H9 (cell line): ENCODE data around the gene PPP1CA. TPM values are rescaled to one million over a fixed set of nuclear protein-coding genes. Genes with fewer than 3 reads are reported as not detected.

Source experiments
- DNase-seq: peaks from one replicate; pipeline ENCODE4 v3.0.0-alpha.2; 2017
- H2AFZ ChIP-seq: one replicate; pipeline ENCODE4 v1.6.1; 2013; ENCODE audit warnings: mild to moderate bottlenecking, low read length, control low read depth, moderate library complexity
- H2AK5ac ChIP-seq: 2 replicates; pipeline ENCODE4 v1.6.1; 2013; ENCODE audit warnings: low read length, control low read depth, mixed read lengths; ENCODE audit not compliant: insufficient read length
- H2BK120ac ChIP-seq: one replicate; pipeline ENCODE4 v1.6.1; 2013; ENCODE audit warnings: low read depth, mild to moderate bottlenecking, low read length, control low read depth, inconsistent platforms; ENCODE audit not compliant: poor library complexity, severe bottlenecking
- H2BK12ac ChIP-seq: 2 replicates; pipeline ENCODE4 v1.6.1; 2013; ENCODE audit warnings: low read length, control low read depth, mixed read lengths, low read depth; ENCODE audit not compliant: insufficient read length
- H2BK15ac ChIP-seq: 2 replicates; pipeline ENCODE4 v1.6.1; 2013; ENCODE audit warnings: low read depth, low read length, control low read depth
- H2BK20ac ChIP-seq: one replicate; pipeline ENCODE4 v1.6.1; 2013; ENCODE audit warnings: low read depth, mild to moderate bottlenecking, low read length, control low read depth, inconsistent platforms; ENCODE audit not compliant: poor library complexity, severe bottlenecking
- H2BK5ac ChIP-seq: 2 replicates; pipeline ENCODE4 v1.6.1; 2013; ENCODE audit warnings: low read length, control low read depth, mixed read lengths; ENCODE audit not compliant: insufficient read length
- H3K14ac ChIP-seq: 2 replicates; pipeline ENCODE4 v1.6.1; 2013; ENCODE audit warnings: low read length, control low read depth; ENCODE audit not compliant: insufficient read depth
- H3K18ac ChIP-seq: 2 replicates; pipeline ENCODE4 v1.6.1; 2013; ENCODE audit warnings: low read depth, mild to moderate bottlenecking, mixed read lengths, low read length, control low read depth; ENCODE audit not compliant: insufficient read length
- H3K23ac ChIP-seq: 2 replicates; pipeline ENCODE4 v1.6.1; 2013; ENCODE audit warnings: low read length, control low read depth, mixed read lengths, low read depth; ENCODE audit not compliant: insufficient read length
- H3K23me2 ChIP-seq: 2 replicates; pipeline ENCODE4 v1.6.1; 2013; ENCODE audit warnings: low read depth, mild to moderate bottlenecking, mixed read lengths, low read length, control low read depth; ENCODE audit not compliant: insufficient read length, poor library complexity, severe bottlenecking
- H3K27ac ChIP-seq: 2 replicates; pipeline ENCODE4 v1.5.1; 2013; ENCODE audit warnings: low read length, control low read depth, mixed read lengths, low read depth; ENCODE audit not compliant: insufficient read length
- H3K27me3 ChIP-seq: 2 replicates; pipeline ENCODE4 v1.6.1; 2013; ENCODE audit warnings: low read length, control low read depth, inconsistent platforms; ENCODE audit not compliant: insufficient read depth
- H3K4ac ChIP-seq: 2 replicates; pipeline ENCODE4 v1.6.1; 2013; ENCODE audit warnings: low read depth, mild to moderate bottlenecking, control low read depth, inconsistent platforms, low read length, moderate library complexity
- H3K4me1 ChIP-seq: 2 replicates; pipeline ENCODE4 v1.6.1; 2013; ENCODE audit warnings: low read length, control low read depth, inconsistent platforms; ENCODE audit not compliant: insufficient read depth
- H3K4me2 ChIP-seq: 2 replicates; pipeline ENCODE4 v1.6.1; 2013; ENCODE audit warnings: low read length, control low read depth, mixed read lengths; ENCODE audit not compliant: insufficient read length, insufficient read depth
- H3K56ac ChIP-seq: 2 replicates; pipeline ENCODE4 v1.6.1; 2013; ENCODE audit warnings: low read depth, mild to moderate bottlenecking, mixed read lengths, low read length, control low read depth; ENCODE audit not compliant: insufficient read length
- H3K79me1 ChIP-seq: 2 replicates; pipeline ENCODE4 v1.6.1; 2013; ENCODE audit warnings: low read depth, mild to moderate bottlenecking, moderate library complexity, low read length, control low read depth, inconsistent platforms; ENCODE audit not compliant: insufficient read depth, poor library complexity, severe bottlenecking
- H3K79me2 ChIP-seq: 2 replicates; pipeline ENCODE4 v1.6.1; 2013; ENCODE audit warnings: low read length, control low read depth, inconsistent platforms; ENCODE audit not compliant: insufficient read depth
- H3K9ac ChIP-seq: 2 replicates; pipeline ENCODE4 v1.6.1; 2013; ENCODE audit warnings: low read length, control low read depth, mixed read lengths; ENCODE audit not compliant: insufficient read length; ENCODE audit errors: extremely low read depth
- H3K9me3 ChIP-seq: one replicate; pipeline ENCODE4 v1.6.1; 2013; ENCODE audit warnings: low read depth, low read length, inconsistent platforms; ENCODE audit not compliant: control insufficient read depth
- H3T11ph ChIP-seq: one replicate; pipeline ENCODE4 v1.6.1; 2013; ENCODE audit warnings: mild to moderate bottlenecking, low read length, control low read depth, inconsistent platforms
- H4K20me1 ChIP-seq: one replicate; pipeline ENCODE4 v1.6.1; 2013; ENCODE audit not compliant: control insufficient read depth, insufficient read length, insufficient read depth
- H4K5ac ChIP-seq: 2 replicates; pipeline ENCODE4 v1.6.1; 2013; ENCODE audit warnings: low read depth, mild to moderate bottlenecking, mixed read lengths, low read length, control low read depth; ENCODE audit not compliant: insufficient read length
- H4K8ac ChIP-seq: replicated peaks from 2 replicates; pipeline ENCODE4 v1.6.1; 2013; ENCODE audit warnings: low read length, control low read depth, mixed read lengths, low read depth; ENCODE audit not compliant: insufficient read length
- H4K91ac ChIP-seq: 2 replicates; pipeline ENCODE4 v1.6.1; 2013; ENCODE audit warnings: low read depth, mild to moderate bottlenecking, moderate library complexity, mixed read lengths, low read length, control low read depth; ENCODE audit not compliant: insufficient read length
- H3K27ac Mint-ChIP-seq, 3 experiments: 2 replicates in 2 of 3; 3 replicates in 1 of 3; pipeline ENCODE4 v1.8.0; 2020 to 2021; ENCODE audit warnings: mixed read lengths in 3 of 3, mild to moderate bottlenecking in 1 of 3, moderate library complexity in 1 of 3
- H3K27me3 Mint-ChIP-seq: 2 replicates; pipeline ENCODE4 v1.8.0; 2021; ENCODE audit warnings: low read depth, mild to moderate bottlenecking, moderate library complexity, mixed read lengths
- H3K36me3 Mint-ChIP-seq, 3 experiments: 2 replicates in 2 of 3; 3 replicates in 1 of 3; pipeline ENCODE4 v1.8.0; 2020 to 2021; ENCODE audit warnings: low read depth in 3 of 3, mixed read lengths in 3 of 3; ENCODE audit not compliant: insufficient read depth in 1 of 3
- H3K4me1 Mint-ChIP-seq, 2 experiments: 2 replicates each; pipeline ENCODE4 v1.8.0; 2020; ENCODE audit warnings: mixed read lengths in 2 of 2
- H3K4me3 Mint-ChIP-seq, 2 experiments: 2 replicates in 1 of 2; 3 replicates in 1 of 2; pipeline ENCODE4 v1.8.0; 2020 to 2021; ENCODE audit warnings: mild to moderate bottlenecking in 2 of 2, mixed read lengths in 2 of 2, moderate library complexity in 1 of 2
- H3K9me3 Mint-ChIP-seq, 2 experiments: 2 replicates in 1 of 2; 3 replicates in 1 of 2; pipeline ENCODE4 v1.8.0; 2020; ENCODE audit warnings: mild to moderate bottlenecking in 2 of 2, mixed read lengths in 2 of 2, moderate library complexity in 1 of 2
- CTCF ChIP-seq: fragments of 200-600 bp; sonication (generic); conservative IDR thresholded peaks from 3 replicates; pipeline ENCODE4 v1.8.0; 2021; ENCODE audit warnings: antibody characterized with exemption, mild to moderate bottlenecking
- WGBS: extraction: QIAGEN DNeasy Blood & Tissue Kit; methylation state at CpG from one replicate; pipeline ENCODE4 v1.1.7; 2013; ENCODE audit warnings: missing lambda C conversion rate, low lambda C conversion rate, mixed read lengths; ENCODE audit not compliant: insufficient read length; ENCODE audit errors: extremely low coverage; 5-methylcytosine and 5-hydroxymethylcytosine counted together
- total RNA-seq: library from RNA; stranded (reverse); gene quantifications from 2 replicates; pipeline ENCODE4 v1.2.1, GENCODE V29; 2021

PPP1CA gene
- total RNA-seq, 1 experiment from 2014 or later = 205 TPM

GRCh38 chr11:67423891-67424613 lies 22.4 kb upstream of the PPP1CA start:
- no peak overlapping the region for H2AFZ ChIP-seq
- no peak overlapping the region for H3K18ac ChIP-seq
- H3K9ac ChIP-seq = no peak overlapping the region
- H4K91ac ChIP-seq = no peak overlapping the region
- no peaks in the 10 kb centered on the region for H3K27me3 ChIP-seq
- no peak for TF ChIP-seq CTCF
- no peak overlapping the region for H3T11ph ChIP-seq
- no peak overlapping the region for H4K5ac ChIP-seq
- H2BK20ac ChIP-seq = no peak overlapping the region
- H3K56ac ChIP-seq = no peak overlapping the region
- no peaks in the 10 kb centered on the region; the same call in 1 of the 2 replicates for H3K79me2 ChIP-seq
- H3K79me1 ChIP-seq = no peaks in the 10 kb centered on the region
- H3K23ac ChIP-seq = no peak overlapping the region
- no peaks in the 10 kb centered on the region for H3K9me3 Mint-ChIP-seq
- no peak overlapping the region for H3K14ac ChIP-seq
- no peak overlapping the region for H2BK5ac ChIP-seq
- H3K9me3 ChIP-seq = no peaks in the 10 kb centered on the region
- H2BK120ac ChIP-seq = no peak overlapping the region
- no peak overlapping the region for H2BK12ac ChIP-seq
- no peak overlapping the region for H2AK5ac ChIP-seq
- H3K27me3 Mint-ChIP-seq = peaks cover 12% of the 10 kb centered on the region
- no peak overlapping the region for H3K27ac ChIP-seq
- peaks cover 4% of the 10 kb centered on the region for H3K23me2 ChIP-seq
- no peak for DNase-seq
- H4K8ac ChIP-seq = no peak overlapping the region
- no peak overlapping the region for H3K27ac Mint-ChIP-seq
- no peak overlapping the region for H3K4me3 Mint-ChIP-seq
- no peaks in the 10 kb centered on the region for H3K4me1 ChIP-seq
- no peaks in the 10 kb centered on the region for H3K36me3 Mint-ChIP-seq
- H3K4me2 ChIP-seq = no peak overlapping the region
- H4K20me1 ChIP-seq = no peaks in the 10 kb centered on the region
- no peak overlapping the region for H3K4ac ChIP-seq
- peaks cover 18 to 23% of the 10 kb centered on the region in 2 experiments for H3K4me1 Mint-ChIP-seq
- no CpG with 5 or more reads among the region's 34 CpGs for WGBS
- H2BK15ac ChIP-seq = no peak overlapping the region
